ENCODE data around the gene FAM124B.

FAM124B gene

GRCh38 chr2:224343226-224343625 lies 58.7 kb downstream of the FAM124B start:
- no peak for DNase-seq (ENCODE audit: low read depth in 2 of 2, low spot score in 1 of 2)

- no peak for DNase-seq (ENCODE audit: low read depth in 2 of 2, low spot score in 1 of 2)
Observed at GRCh38 chr2:224335991-224336390, 65.9 kb downstream of the FAM124B start.

GRCh38 chr2:224334726-224335125 lies 67.2 kb downstream of the FAM124B start:
- DNase-seq (ENCODE audit: low read depth in 2 of 2, low spot score in 1 of 2) = no peak

- no peak for DNase-seq (ENCODE audit: low read depth in 2 of 2, low spot score in 1 of 2)
Observed at GRCh38 chr2:224333726-224334482, 68.0 kb downstream of the FAM124B start.

GRCh38 chr2:224331698-224332097 lies 70.2 kb downstream of the FAM124B start:
- no peak for DNase-seq (ENCODE audit: low read depth in 2 of 2, low spot score in 1 of 2)

GRCh38 chr2:224328798-224329197 lies 73.1 kb downstream of the FAM124B start:
- no peak for DNase-seq (ENCODE audit: low read depth in 2 of 2, low spot score in 1 of 2)
